Panc1 (cell line): ENCODE measurements around the gene DCAF11. TPM values are rescaled to one million over a fixed set of nuclear protein-coding genes. Genes with fewer than 3 reads are reported as not detected.

Experiments
- ATAC-seq: fragments of 200-7000 bp; cut with Tn5 transposase; 2 replicates; pipeline ENCODE4 v1.9.1; 2020; ENCODE audit warnings: mild to moderate bottlenecking, moderate library complexity
- BruUV-seq: library from RNA; stranded (reverse); fragments of 400-500 nt; replicated peaks from 2 replicates; lab custom pipeline; 2021; lab: Mats Ljungman, UMichigan
- CTCF ChIA-PET: fragments of 300-600 bp; sonication (Branson Sonifier 250); formaldehyde crosslinking; loops from one replicate; lab custom pipeline; 2022; ENCODE audit warnings: antibody characterized with exemption; lab: Charles Lee
- POLR2A ChIA-PET: fragments of 300-600 bp; sonication (Branson Sonifier 250); formaldehyde crosslinking; loops from one replicate; lab custom pipeline; 2022; ENCODE audit warnings: antibody characterized with exemption; lab: Charles Lee
- DNase-seq: peaks from one replicate; pipeline ENCODE4 v3.0.0-alpha.2; 2010; ENCODE audit warnings: low read depth, low spot score
- H3K27ac ChIP-seq: 2 replicates; pipeline ENCODE4 v1.5.1; 2011; ENCODE audit warnings: mild to moderate bottlenecking, low read length, inconsistent platforms
- H3K27me3 ChIP-seq: fragments of 200-500 bp; sonication (Bioruptor generic); 2 replicates; pipeline ENCODE4 v1.6.0; 2014; ENCODE audit warnings: low read length, inconsistent platforms; ENCODE audit not compliant: control insufficient read depth, insufficient read depth
- H3K36me3 ChIP-seq: fragments of 200-500 bp; sonication (Bioruptor generic); 2 replicates; pipeline ENCODE4 v1.5.1; 2014; ENCODE audit warnings: inconsistent platforms, mild to moderate bottlenecking, low read length, moderate library complexity; ENCODE audit not compliant: control insufficient read depth, insufficient read depth
- H3K4me1 ChIP-seq: 2 replicates; pipeline ENCODE4 v1.5.1; 2011; ENCODE audit warnings: inconsistent platforms, mild to moderate bottlenecking, low read length, moderate library complexity; ENCODE audit not compliant: control insufficient read depth, insufficient read depth
- H3K4me3 ChIP-seq, 2 experiments: 2 replicates each; pipeline ENCODE4 v1.5.1; 2011 to 2012; ENCODE audit warnings: low read depth in 2 of 2, low read length in 2 of 2, mild to moderate bottlenecking in 2 of 2, inconsistent platforms in 1 of 2, moderate library complexity in 1 of 2
- H3K9me3 ChIP-seq: fragments of 200-500 bp; sonication (Bioruptor generic); 2 replicates; pipeline ENCODE4 v1.5.1; 2014; ENCODE audit warnings: low read depth, mild to moderate bottlenecking, inconsistent platforms, low read length, moderate library complexity; ENCODE audit not compliant: control insufficient read depth, insufficient read depth
- CTCF ChIP-seq: fragments of 450-650 bp; IDR thresholded peaks from 2 replicates; pipeline ENCODE4 v1.5.1; 2017; ENCODE audit warnings: mild to moderate bottlenecking
- POLR2AphosphoS5 ChIP-seq: IDR thresholded peaks from 2 replicates; pipeline ENCODE4 v1.6.1; 2012; ENCODE audit warnings: mild to moderate bottlenecking, low read depth, low read length, moderate library complexity
- REST ChIP-seq, 2 experiments: IDR thresholded peaks; 2 replicates each; pipeline ENCODE4 v1.6.1; 2011 to 2012; ENCODE audit warnings: low read depth in 2 of 2, control low read depth in 1 of 2, low read length in 1 of 2, mild to moderate bottlenecking in 1 of 2, moderate library complexity in 1 of 2; ENCODE audit not compliant: insufficient read depth in 1 of 2
- SIN3A ChIP-seq: IDR thresholded peaks from 2 replicates; pipeline ENCODE4 v1.6.1; 2012; ENCODE audit warnings: low read depth, mild to moderate bottlenecking, low read length, moderate library complexity, borderline replicate concordance; ENCODE audit not compliant: insufficient read depth
- TCF7L2 ChIP-seq: IDR thresholded peaks from 2 replicates; pipeline ENCODE4 v1.6.1; 2011; ENCODE audit warnings: mild to moderate bottlenecking, low read depth, low read length, inconsistent platforms
- in situ Hi-C: cut with HindIII; loops from 2 replicates; pipeline ENCODE4 v1.10.0; 2016; ENCODE audit warnings: low sequenced_read_pairs, low pct_unique_long_range_greater_than_20kb
- intact Hi-C: fragments of 100-400 bp; cut with micrococcal nuclease; formaldehyde crosslinking; loops from one replicate; pipeline ENCODE4 v1.10.0; 2022; ENCODE audit not compliant: unreplicated experiment
- total RNA-seq: library from RNA; stranded (reverse); gene quantifications from one replicate; pipeline ENCODE4 v1.2.1, GENCODE V29; 2021; ENCODE audit not compliant: unreplicated experiment

Gene DCAF11
- total RNA-seq, 1 experiment from 2014 or later = 37.4 TPM

GRCh38 chr14:24145219-24145618, 30.6 kb downstream of the DCAF11 start:
- Histone ChIP-seq H3K4me3 (peak overlapping the region; percentile 87 to 96), H3K4me1 (peaks cover 6% of the 10 kb centered on the region; the same call in 1 of the 2 replicates), H3K36me3 (peaks cover 3% of the 10 kb centered on the region), H3K27ac (peak overlapping the region; percentile 94), H3K27me3 (no peaks in the 10 kb centered on the region), H3K9me3 (no peaks in the 10 kb centered on the region)
- POLR2A ChIA-PET = no interaction called here
- no peak for DNase-seq
- no TSS peak for BruUV-seq
- CTCF ChIA-PET = no interaction called here
- in situ Hi-C loops (no loop called here), intact Hi-C loops (no loop called here)
- ATAC-seq = no peak
- TF ChIP-seq SIN3A = no peak
- TF ChIP-seq TCF7L2 = no peak
- TF ChIP-seq POLR2AphosphoS5 = no peak
- TF ChIP-seq CTCF = no peak
- TF ChIP-seq REST (IDR thresholded peaks at IDR 0.05; ENCODE audit: insufficient read depth in 1 of 2, low read depth in 2 of 2, low read length in 1 of 2) = no peak

GRCh38 chr14:24145690-24146452, 31.3 kb downstream of the DCAF11 start:
- H3K36me3 ChIP-seq = peaks cover 3% of the 10 kb centered on the region
- H3K4me3 ChIP-seq = peak overlapping the region; percentile 87 to 96
- intact Hi-C loops (no loop called here), in situ Hi-C loops (no loop called here)
- ChIA-PET POLR2A (no interaction called here), CTCF (interaction anchor here (1.4 kb wide), 1 partner anchor 37 kb away, joined by 3 read pairs; no protein-coding TSS in a partner anchor)
- no peaks in the 10 kb centered on the region for H3K27me3 ChIP-seq
- no peak for ATAC-seq
- TF ChIP-seq REST (IDR thresholded peaks at IDR 0.05; ENCODE audit: insufficient read depth in 1 of 2, low read depth in 2 of 2, low read length in 1 of 2) = no peak
- TF ChIP-seq TCF7L2 = no peak
- TF ChIP-seq SIN3A = no peak
- TF ChIP-seq POLR2AphosphoS5 = no peak
- no peak for TF ChIP-seq CTCF
- H3K27ac ChIP-seq = peak overlapping the region; percentile 94
- H3K4me1 ChIP-seq = peaks cover 6% of the 10 kb centered on the region; the same call in 1 of the 2 replicates
- no peaks in the 10 kb centered on the region for H3K9me3 ChIP-seq
- DNase-seq = no peak
- BruUV-seq = TSS peak; percentile 78
